Parathyroid adenoma (tissue), 2 donors: ENCODE data around the gene FGFR2.

Source experiments
- H2AFZ ChIP-seq: fragments of 300-600 bp; sonication (generic); one replicate; pipeline ENCODE4 v1.7.0; 2017; ENCODE audit warnings: antibody characterized with exemption, mild to moderate bottlenecking
- H3K27ac ChIP-seq: fragments of 300-600 bp; sonication (generic); one replicate; pipeline ENCODE4 v1.7.0; 2017
- H3K27me3 ChIP-seq: fragments of 300-600 bp; sonication (generic); one replicate; pipeline ENCODE4 v1.7.0; 2017; ENCODE audit warnings: low read length; ENCODE audit not compliant: control insufficient read depth, insufficient read depth
- H3K36me3 ChIP-seq: fragments of 300-600 bp; sonication (generic); one replicate; pipeline ENCODE4 v1.7.0; 2017; ENCODE audit warnings: low read length; ENCODE audit not compliant: control insufficient read depth, insufficient read depth
- H3K4me1 ChIP-seq: fragments of 300-600 bp; sonication (generic); one replicate; pipeline ENCODE4 v1.7.0; 2017; ENCODE audit warnings: control low read depth
- H3K4me2 ChIP-seq: fragments of 300-600 bp; sonication (generic); one replicate; pipeline ENCODE4 v1.7.0; 2017; ENCODE audit warnings: low read length
- H3K4me3 ChIP-seq: fragments of 300-600 bp; sonication (generic); one replicate; pipeline ENCODE4 v1.7.0; 2017; ENCODE audit warnings: low read depth, low read length
- H3K79me2 ChIP-seq: fragments of 300-600 bp; sonication (generic); one replicate; pipeline ENCODE4 v1.7.0; 2017; ENCODE audit warnings: control low read depth
- H3K9ac ChIP-seq: fragments of 300-600 bp; sonication (generic); one replicate; pipeline ENCODE4 v1.7.0; 2017; ENCODE audit warnings: mild to moderate bottlenecking
- H3K9me3 ChIP-seq: fragments of 300-600 bp; sonication (generic); one replicate; pipeline ENCODE4 v1.7.0; 2017; ENCODE audit warnings: low read length; ENCODE audit not compliant: control insufficient read depth
- CTCF ChIP-seq: fragments of 300-600 bp; sonication (generic); IDR thresholded peaks from one replicate; pipeline ENCODE4 v1.7.0; 2017; ENCODE audit warnings: antibody characterized with exemption, mild to moderate bottlenecking
- donor health status: primary hyperparathyroidism.

The FGFR2 gene

DNA sequence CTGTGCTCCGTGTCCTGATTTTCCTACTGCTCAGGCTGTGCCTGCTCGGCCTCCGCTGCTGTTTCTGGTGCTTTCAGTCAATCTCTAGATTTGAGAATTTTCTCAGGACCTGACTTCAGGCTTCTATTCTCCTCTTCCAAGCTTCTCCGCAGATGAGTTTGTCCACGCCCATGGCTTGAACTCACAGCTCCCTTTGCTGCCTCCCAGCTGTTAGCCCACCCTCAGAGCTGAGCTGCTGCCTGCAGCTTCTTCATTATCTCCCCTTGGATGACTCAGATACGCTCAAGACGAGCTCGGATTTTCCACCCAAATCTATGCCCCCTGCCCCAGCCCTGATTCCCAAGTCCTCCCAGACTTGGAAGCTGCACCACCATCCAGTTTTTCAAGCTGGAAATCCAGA lies 104.7 kb downstream of the FGFR2 start:
- Histone ChIP-seq H3K79me2 (no peaks in the 10 kb centered on the region), H3K4me3 (no peak overlapping the region), H3K9ac (no peak overlapping the region), H3K4me2 (no peak overlapping the region), H3K27ac (no peak overlapping the region), H3K27me3 (no peaks in the 10 kb centered on the region), H2AFZ (no peak overlapping the region), H3K4me1 (no peaks in the 10 kb centered on the region), H3K36me3 (no peaks in the 10 kb centered on the region), H3K9me3 (no peaks in the 10 kb centered on the region)
- no peak for TF ChIP-seq CTCF

DNA sequence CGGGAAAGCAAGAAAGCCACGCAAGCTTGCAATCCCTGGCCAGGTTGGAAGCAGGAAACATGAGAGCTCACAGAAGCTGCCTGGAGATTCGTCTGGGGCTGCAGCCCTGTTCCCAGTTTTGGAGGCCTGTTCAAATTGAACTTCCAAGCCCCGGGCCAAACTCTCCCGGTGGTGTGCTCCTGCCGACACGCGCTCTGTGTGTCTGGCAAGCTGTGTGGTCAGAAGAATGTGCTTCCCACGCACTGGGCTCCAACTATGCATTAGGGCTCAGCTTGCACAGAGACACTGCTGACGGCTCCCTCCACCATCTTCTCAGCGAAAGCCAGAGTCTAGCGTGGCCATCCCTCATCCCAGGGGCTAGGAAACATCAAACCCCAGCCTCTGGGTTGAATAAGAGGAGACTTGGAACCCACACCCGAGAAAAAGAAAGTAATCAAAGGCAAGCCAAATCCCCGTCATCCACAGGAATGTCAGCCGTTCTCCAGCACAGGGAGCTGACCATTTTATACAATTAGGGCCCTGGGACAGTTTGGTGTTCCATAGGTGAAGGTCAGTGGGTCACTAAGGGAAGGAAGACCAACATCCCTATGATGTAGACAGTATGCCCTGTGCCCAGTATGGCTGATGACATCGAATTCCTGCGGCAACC lies 107.2 kb downstream of the FGFR2 start:
- no peaks in the 10 kb centered on the region for H3K27me3 ChIP-seq
- no peaks in the 10 kb centered on the region for H3K4me1 ChIP-seq
- H3K79me2 ChIP-seq = no peaks in the 10 kb centered on the region
- no peak for TF ChIP-seq CTCF
- no peaks in the 10 kb centered on the region for H3K36me3 ChIP-seq
- no peak overlapping the region for H3K27ac ChIP-seq
- no peaks in the 10 kb centered on the region for H3K9me3 ChIP-seq
- H2AFZ ChIP-seq = no peak overlapping the region
- no peak overlapping the region for H3K9ac ChIP-seq
- H3K4me3 ChIP-seq = no peak overlapping the region
- no peak overlapping the region for H3K4me2 ChIP-seq

- H3K27me3 ChIP-seq = no peaks in the 10 kb centered on the region
- H3K27ac ChIP-seq = no peak overlapping the region
- no peak for TF ChIP-seq CTCF
- H3K36me3 ChIP-seq = no peaks in the 10 kb centered on the region
- H3K4me3 ChIP-seq = no peak overlapping the region
- H3K79me2 ChIP-seq = no peaks in the 10 kb centered on the region
- no peaks in the 10 kb centered on the region for H3K9me3 ChIP-seq
- H3K4me1 ChIP-seq = no peaks in the 10 kb centered on the region
- H3K4me2 ChIP-seq = no peak overlapping the region
- no peak overlapping the region for H3K9ac ChIP-seq
- no peak overlapping the region for H2AFZ ChIP-seq
Measured at GRCh38 chr10:121485436-121486139, 112.7 kb downstream of the FGFR2 start.

- Histone ChIP-seq H3K4me2 (no peak overlapping the region), H3K36me3 (no peaks in the 10 kb centered on the region), H3K27ac (no peak overlapping the region)
Measured at GRCh38 chr10:121484816-121485215, 113.4 kb downstream of the FGFR2 start.

More at GRCh38 chr10:121484816-121485215, 113.4 kb downstream of the FGFR2 start:
- Histone ChIP-seq H3K4me1 (no peaks in the 10 kb centered on the region), H3K4me3 (no peak overlapping the region), H3K9ac (no peak overlapping the region), H3K79me2 (no peaks in the 10 kb centered on the region), H3K27me3 (no peaks in the 10 kb centered on the region), H3K9me3 (no peaks in the 10 kb centered on the region), H2AFZ (no peak overlapping the region)
- TF ChIP-seq CTCF = no peak
